Astrocyte (in vitro differentiated cells and primary cell): ENCODE results near the gene EXOC3.

ENCODE experiments used
- CTCF ChIP-seq: IDR thresholded peaks from 2 replicates; pipeline ENCODE4 v1.5.1; 2011; ENCODE audit warnings: low read depth, mild to moderate bottlenecking, inconsistent platforms, low read length, moderate library complexity; ENCODE audit not compliant: insufficient read depth
- EZH2 ChIP-seq: IDR thresholded peaks from 2 replicates; pipeline ENCODE4 v1.6.1; 2012; ENCODE audit warnings: mild to moderate bottlenecking, low read length, inconsistent platforms; ENCODE audit not compliant: insufficient read depth

GRCh38 chr5:410911-411517 lies 32.0 kb upstream of the EXOC3 start:
- TF ChIP-seq CTCF: no peak
- no peak for TF ChIP-seq EZH2
